B cell (primary cell): ENCODE measurements around the gene PRRT1. TPM values are rescaled to one million over a fixed set of nuclear protein-coding genes. Genes with fewer than 3 reads are reported as not detected.

ENCODE experiments used
- ATAC-seq: fragments of 200-7000 bp; cut with Tn5 transposase; one replicate; pipeline ENCODE4 v1.10.0; 2021; ENCODE audit warnings: low read depth, mild to moderate bottlenecking, moderate number of reproducible peaks, moderate library complexity
- CTCF ChIA-PET: fragments of 350-600 bp; sonication (Branson Sonifier 250); formaldehyde crosslinking; loops from one replicate; lab custom pipeline; 2021; ENCODE audit warnings: antibody characterized with exemption, inconsistent platforms; lab: Charles Lee
- POLR2A ChIA-PET: fragments of 350-600 bp; sonication (Branson Sonifier 250); formaldehyde crosslinking; loops from one replicate; lab custom pipeline; 2021; ENCODE audit warnings: antibody characterized with exemption; lab: Charles Lee
- DNase-seq: peaks from one replicate; pipeline ENCODE4 v3.0.0; 2013
- H2AFZ ChIP-seq: 2 replicates; pipeline ENCODE4 v1.6.1; 2012; ENCODE audit warnings: mild to moderate bottlenecking, low read depth, low read length; ENCODE audit not compliant: insufficient read depth, poor library complexity, severe bottlenecking
- H3K27ac ChIP-seq, 2 donors: 1 replicate in 1 of 2; 2 replicates in 1 of 2; pipeline ENCODE4 v1.5.1; 2012 to 2013; ENCODE audit warnings: low read length in 2 of 2, mild to moderate bottlenecking in 2 of 2, moderate library complexity in 1 of 2
- H3K27me3 ChIP-seq, 4 experiments: fragments of 200-600 bp in 1 of 4; sonication (generic) in 1 of 4; replicated peaks in 1 of 4; 1 replicate in 2 of 4; 2 replicates in 2 of 4; pipeline versions ENCODE4 v1.6.1 to v1.7.0; 2013 to 2016; ENCODE audit warnings: low read length in 3 of 4, mild to moderate bottlenecking in 2 of 4, mixed read lengths in 1 of 4, moderate library complexity in 1 of 4; ENCODE audit not compliant: insufficient read depth in 4 of 4, control insufficient read depth in 3 of 4; ENCODE audit errors: control extremely low read depth in 1 of 4
- H3K36me3 ChIP-seq, 2 experiments: replicated peaks in 1 of 2; 1 replicate in 1 of 2; 2 replicates in 1 of 2; pipeline versions ENCODE4 v1.6.1 to v1.7.1; 2013; ENCODE audit warnings: low read length in 1 of 2; ENCODE audit not compliant: insufficient read depth in 2 of 2, control insufficient read depth in 1 of 2; ENCODE audit errors: control extremely low read depth in 1 of 2, extremely low read depth in 1 of 2
- H3K4me1 ChIP-seq, 2 donors: fragments of 200-600 bp in 1 of 2; sonication (generic) in 1 of 2; 1 replicate in 1 of 2; 2 replicates in 1 of 2; pipeline versions ENCODE4 v1.5.1 to v1.6.1; 2013 to 2017; ENCODE audit warnings: low read length in 2 of 2; ENCODE audit not compliant: control insufficient read depth in 2 of 2, insufficient read depth in 2 of 2
- H3K4me2 ChIP-seq: replicated peaks from 2 replicates; pipeline ENCODE3; 2012; ENCODE audit warnings: mild to moderate bottlenecking, low read depth, low read length; ENCODE audit not compliant: poor library complexity, severe bottlenecking
- H3K4me3 ChIP-seq, 5 experiments: fragments of 200-600 bp in 1 of 5; sonication (generic) in 1 of 5; 1 replicate in 3 of 5; 2 replicates in 2 of 5; pipeline versions ENCODE4 v1.5.1 to v1.7.0; 2011 to 2016; ENCODE audit warnings: low read length in 4 of 5, mild to moderate bottlenecking in 4 of 5, low read depth in 2 of 5, control low read depth in 1 of 5, moderate library complexity in 1 of 5; ENCODE audit not compliant: insufficient read depth in 1 of 5; ENCODE audit errors: control extremely low read depth in 1 of 5, extremely low read depth in 1 of 5
- H3K79me2 ChIP-seq: fragments of 200-600 bp; sonication (generic); one replicate; pipeline ENCODE4 v1.6.0; 2016; ENCODE audit warnings: low read length; ENCODE audit not compliant: control insufficient read depth, insufficient read depth
- H3K9ac ChIP-seq: fragments of 200-600 bp; sonication (generic); 2 replicates; pipeline ENCODE4 v1.6.1; 2017; ENCODE audit warnings: mild to moderate bottlenecking, low read length, moderate library complexity
- H3K9me3 ChIP-seq, 3 donors: one replicate each; pipeline versions ENCODE4 v1.6.1 to v1.7.1; 2013; ENCODE audit warnings: low read length in 2 of 3; ENCODE audit not compliant: control insufficient read depth in 2 of 3, insufficient read depth in 1 of 3; ENCODE audit errors: control extremely low read depth in 1 of 3
- H4K20me1 ChIP-seq: 2 replicates; pipeline ENCODE4 v1.6.0; 2012; ENCODE audit warnings: mild to moderate bottlenecking, low read length; ENCODE audit not compliant: insufficient read depth, control insufficient read depth, poor library complexity, severe bottlenecking
- H3K27ac Mint-ChIP-seq: one replicate; pipeline ENCODE4 v1.8.0; 2021; ENCODE audit warnings: mixed read lengths
- H3K27me3 Mint-ChIP-seq: one replicate; pipeline ENCODE4 v1.8.0; 2021; ENCODE audit warnings: mixed read lengths
- H3K4me1 Mint-ChIP-seq: one replicate; pipeline ENCODE4 v1.8.0; 2021; ENCODE audit warnings: mixed read lengths
- H3K4me3 Mint-ChIP-seq: one replicate; pipeline ENCODE4 v1.8.0; 2021; ENCODE audit warnings: mixed read lengths
- H3K9me3 Mint-ChIP-seq: one replicate; pipeline ENCODE4 v1.8.0; 2022; ENCODE audit warnings: mixed read lengths; ENCODE audit not compliant: insufficient read depth
- CTCF ChIP-seq: fragments of 200-600 bp; IDR thresholded peaks from one replicate; pipeline ENCODE4 v1.8.0; 2022; ENCODE audit warnings: antibody characterized with exemption, mild to moderate bottlenecking
- EZH2 ChIP-seq: IDR thresholded peaks from 2 replicates; pipeline ENCODE4 v1.6.1; 2012; ENCODE audit warnings: borderline replicate concordance, low read depth, mild to moderate bottlenecking, moderate library complexity, low read length; ENCODE audit not compliant: insufficient read depth, poor library complexity, severe bottlenecking
- WGBS: methylation state at CpG from one replicate; pipeline ENCODE4 v1.1.5; 2013; ENCODE audit warnings: missing lambda C conversion rate; ENCODE audit not compliant: insufficient coverage; 5-methylcytosine and 5-hydroxymethylcytosine counted together
- intact Hi-C: fragments of 100-400 bp; cut with micrococcal nuclease; formaldehyde crosslinking; loops from one replicate; pipeline ENCODE4 v1.10.0; 2022
- polyA plus RNA-seq: library from polyadenylated mRNA; depleted of rRNA; stranded (reverse); fragments of >200 nt; gene quantifications from 2 replicates; pipeline ENCODE4 v1.2.3, GENCODE V29; 2012
- total RNA-seq, 2 donors: library from RNA; stranded (reverse); fragments of 120-200 nt in 1 of 2; gene quantifications; 1 replicate in 1 of 2; 2 replicates in 1 of 2; pipeline versions ENCODE4 v1.2.3 to v1.2.4, GENCODE V29; 2013 to 2022

PRRT1 gene
- total and polyA plus RNA-seq, 2 donors (not counting 1 experiment from before 2014, with no cell fraction given): not detected

- Histone ChIP-seq H4K20me1 (no peaks in the 10 kb centered on the region), H3K27me3 (no peaks in the 10 kb centered on the region), H3K9ac (no peak within 1 kb of the TSS), H3K4me2 (no peak within 1 kb of the TSS), H3K4me3 (no peak within 1 kb of the TSS), H3K27ac (no peak within 1 kb of the TSS), H3K79me2 (peaks cover 39% of the 10 kb centered on the region), H3K36me3 (peaks cover 0 to 64% of the 10 kb centered on the region in 2 experiments), H3K9me3 (no peaks in the 10 kb centered on the region), H2AFZ (no peak within 1 kb of the TSS), H3K4me1 (peaks cover 27 to 32% of the 10 kb centered on the region in 2 donors)
- TF ChIP-seq EZH2: no peak
- no peak for TF ChIP-seq CTCF
- POLR2A ChIA-PET: no interaction called here
- H3K27me3 Mint-ChIP-seq: no peaks in the 10 kb centered on the region
- peaks cover 51% of the 10 kb centered on the region for H3K4me1 Mint-ChIP-seq
- DNase-seq (peak; percentile 4), ATAC-seq (no peak)
- no peak within 1 kb of the TSS for H3K4me3 Mint-ChIP-seq
- 86% methylated on average over 4 of the region's 6 CpGs for whole genome bisulfite sequencing
- no peaks in the 10 kb centered on the region for H3K9me3 Mint-ChIP-seq
- intact Hi-C loops: no loop called here
- CTCF ChIA-PET: no interaction called here
- peak within 1 kb of the TSS; percentile 50 for H3K27ac Mint-ChIP-seq
Observed at GRCh38 chr6:32184084-32184640, 32.4 kb upstream of the PRRT1 start, which contains the start of gene AGER. Gene AGER (minus strand): TSS chr6:32184253. CDS start chr6:32184222, 31 bp downstream.

DNA sequence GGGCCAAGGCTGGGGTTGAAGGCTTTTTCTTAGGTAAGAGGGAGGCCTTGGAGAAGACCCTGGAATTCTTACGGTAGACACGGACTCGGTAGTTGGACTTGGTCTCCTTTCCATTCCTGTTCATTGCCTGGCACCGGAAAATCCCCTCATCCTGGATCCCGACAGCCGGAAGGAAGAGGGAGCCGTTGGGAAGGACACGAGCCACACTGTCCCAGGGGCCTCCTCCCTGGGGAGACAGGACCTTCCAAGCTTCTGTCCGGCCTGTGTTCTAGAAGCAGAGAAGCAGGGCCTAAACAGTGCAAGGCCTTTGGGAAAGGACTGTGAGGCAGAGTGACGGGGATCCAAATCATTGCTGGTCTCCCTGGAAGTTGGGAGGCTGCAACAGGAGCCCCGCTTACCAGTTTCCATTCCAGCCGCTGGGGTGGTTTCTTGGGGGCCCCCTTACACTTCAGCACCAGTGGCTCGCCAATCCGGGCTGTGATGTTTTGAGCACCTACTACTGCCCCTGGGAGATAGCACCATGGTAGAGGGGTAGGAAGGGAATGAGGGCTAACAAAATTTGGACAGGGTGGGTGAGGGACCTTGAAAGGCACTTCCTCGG lies 31.8 kb upstream of the PRRT1 start:
- Histone ChIP-seq H3K9me3 (no peaks in the 10 kb centered on the region), H4K20me1 (no peaks in the 10 kb centered on the region), H2AFZ (no peak overlapping the region), H3K4me2 (no peak overlapping the region), H3K9ac (no peak overlapping the region), H3K36me3 (peaks cover 0 to 64% of the 10 kb centered on the region in 2 experiments), H3K27ac (no peak overlapping the region), H3K4me1 (peaks cover 27 to 32% of the 10 kb centered on the region in 2 donors), H3K4me3 (no peak overlapping the region), H3K27me3 (no peaks in the 10 kb centered on the region), H3K79me2 (peaks cover 39% of the 10 kb centered on the region)
- no peak for TF ChIP-seq CTCF
- TF ChIP-seq EZH2: no peak
- ATAC-seq (no peak), DNase-seq (peak; percentile 12)
- Mint-ChIP-seq H3K4me1 (peaks cover 51% of the 10 kb centered on the region), H3K27me3 (no peaks in the 10 kb centered on the region), H3K27ac (no peak overlapping the region), H3K4me3 (no peak overlapping the region), H3K9me3 (no peaks in the 10 kb centered on the region)
- POLR2A ChIA-PET: no interaction called here
- intact Hi-C loops: no loop called here
- CTCF ChIA-PET: no interaction called here
- 95% methylated on average over 15 of the region's 15 CpGs for WGBS
